GM19099 (cell line): ENCODE results near the gene NOD1.

Experiments
- POLR2A ChIP-seq: IDR thresholded peaks from 3 replicates; pipeline ENCODE4 v1.6.1; 2011; ENCODE audit warnings: low read depth; ENCODE audit not compliant: insufficient read length; ENCODE audit errors: extremely low read depth

NOD1 gene

GRCh38 chr7:30462179-30462578, 16.4 kb downstream of the NOD1 start:
- TF ChIP-seq POLR2A = no peak

DNA sequence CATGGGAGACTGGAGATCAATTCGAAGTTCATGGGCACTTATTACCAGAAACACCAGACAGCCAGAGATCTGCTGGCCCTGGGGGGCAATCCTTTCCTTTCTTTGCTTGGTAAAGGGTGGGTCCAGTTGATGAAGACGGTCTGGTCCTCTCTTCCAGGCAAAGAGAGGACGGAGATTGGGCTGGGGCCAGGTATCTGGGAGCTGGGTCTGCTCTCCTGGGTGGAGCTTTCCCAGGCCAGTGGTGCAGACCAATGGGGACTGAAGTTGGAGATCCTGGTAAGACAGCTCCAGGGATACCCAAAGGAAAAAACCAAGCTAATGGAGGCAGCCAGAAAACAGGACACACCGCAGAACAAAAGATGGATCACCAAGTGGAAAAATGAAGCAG, 18.3 kb downstream of the NOD1 start:
- TF ChIP-seq POLR2A = no peak

- no peak for TF ChIP-seq POLR2A
Observed at GRCh38 chr7:30459591-30460245, 18.9 kb downstream of the NOD1 start.

DNA sequence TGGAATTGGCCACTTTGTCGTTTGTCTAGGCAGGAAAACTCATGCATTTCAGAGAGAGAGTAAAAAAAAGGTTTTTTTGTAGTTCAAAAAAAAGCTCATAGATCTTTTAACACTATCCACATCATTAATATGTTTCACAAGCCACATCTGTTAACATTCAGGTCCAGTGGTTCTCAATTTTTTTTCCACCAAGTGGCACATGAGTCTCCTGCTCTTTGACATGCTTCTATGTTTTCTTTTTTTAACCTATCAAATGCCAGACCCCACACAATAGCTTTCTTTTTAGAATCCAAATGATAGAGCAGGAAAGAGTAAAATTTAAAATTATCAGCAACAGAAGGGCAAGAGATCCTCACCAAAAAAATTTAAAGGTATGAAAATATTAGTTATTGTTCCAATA, 20.3 kb downstream of the NOD1 start:
- TF ChIP-seq POLR2A = no peak

- TF ChIP-seq POLR2A = no peak
Observed at GRCh38 chr7:30453921-30454320, 24.7 kb downstream of the NOD1 start.

DNA sequence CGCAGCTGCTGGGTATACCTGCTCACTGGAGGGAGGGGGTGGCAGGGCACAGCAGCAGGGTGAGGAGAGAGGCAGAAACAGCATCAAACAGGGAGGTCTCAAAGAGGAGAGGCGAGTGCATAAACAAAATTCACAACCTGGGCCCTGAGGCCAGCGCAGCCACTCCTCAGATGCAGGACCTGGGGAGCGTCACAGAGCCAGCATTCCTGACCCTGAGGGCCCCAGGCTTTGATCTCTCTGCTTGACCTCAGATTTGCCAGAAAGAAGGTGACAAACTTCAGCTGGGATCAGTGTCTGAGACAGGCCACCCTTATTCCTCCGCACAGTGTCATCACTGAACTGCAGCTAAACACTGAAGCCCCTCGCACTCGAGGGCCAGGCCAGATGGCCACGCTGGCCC, 25.6 kb downstream of the NOD1 start:
- no peak for TF ChIP-seq POLR2A

DNA sequence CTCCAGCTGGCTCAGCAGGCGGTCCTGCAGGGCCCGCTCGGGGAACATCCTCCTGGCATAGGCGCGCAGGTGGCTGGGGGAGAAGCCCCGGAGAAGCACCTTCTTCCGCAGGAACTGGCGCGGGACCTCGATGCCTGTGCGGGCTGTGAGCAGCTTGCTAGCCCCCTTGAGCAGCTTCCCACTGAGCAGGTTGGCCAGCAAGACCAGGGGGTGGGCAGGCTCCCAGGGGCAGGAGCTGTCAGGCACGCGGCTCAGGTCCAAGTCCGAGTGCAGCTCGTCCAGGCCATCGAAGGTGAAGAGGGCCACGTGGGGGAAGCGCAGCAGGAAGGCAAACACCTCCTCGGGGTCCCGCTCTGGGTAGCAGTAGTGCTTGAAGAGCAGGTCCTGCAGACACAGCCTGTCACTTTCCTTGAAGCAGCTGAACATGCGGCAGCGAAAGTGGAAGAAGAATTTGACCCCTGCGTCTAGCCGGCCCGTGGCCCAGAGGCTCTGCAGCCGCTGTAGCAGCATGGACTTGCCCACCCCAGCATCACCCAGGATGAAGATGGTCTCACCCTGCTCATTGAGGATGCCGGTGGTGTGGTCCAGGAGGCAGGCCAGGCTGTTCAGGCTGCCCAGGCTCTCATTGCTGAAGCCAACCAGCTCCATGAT, 26.2 kb downstream of the NOD1 start:
- no peak for TF ChIP-seq POLR2A

- no peak for TF ChIP-seq POLR2A
Observed at GRCh38 chr7:30451539-30452279, 26.9 kb downstream of the NOD1 start.

DNA sequence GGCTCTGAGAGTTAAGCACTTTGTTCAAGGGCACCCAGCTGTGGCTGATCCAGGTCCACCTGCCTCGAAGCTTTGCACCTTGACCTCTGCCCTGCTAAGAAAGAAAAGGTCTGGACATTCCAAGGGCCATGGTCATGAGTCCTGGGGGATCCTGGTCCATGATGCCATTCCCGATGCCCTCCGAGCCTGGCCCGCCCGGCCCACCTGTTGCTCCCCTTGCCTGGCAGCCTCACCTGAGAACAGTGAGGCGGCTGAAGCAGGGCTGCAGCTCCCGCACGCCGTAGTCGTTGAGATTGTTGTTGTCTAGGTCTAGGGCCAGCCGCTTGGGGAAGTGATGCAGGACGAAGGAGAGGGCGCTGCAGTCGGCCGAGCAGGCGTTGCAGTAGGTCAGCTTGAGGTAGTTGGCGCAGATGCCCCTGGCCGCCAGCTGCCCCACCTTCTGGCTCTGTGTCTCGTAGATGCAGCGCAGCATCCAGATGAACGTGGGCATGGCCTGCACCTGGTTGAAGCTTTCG, 27.5 kb downstream of the NOD1 start:
- TF ChIP-seq POLR2A = no peak

- TF ChIP-seq POLR2A = no peak
Observed at GRCh38 chr7:30450240-30450982, 28.2 kb downstream of the NOD1 start.

GRCh38 chr7:30448461-30449189, 30.0 kb downstream of the NOD1 start:
- TF ChIP-seq POLR2A = no peak

DNA sequence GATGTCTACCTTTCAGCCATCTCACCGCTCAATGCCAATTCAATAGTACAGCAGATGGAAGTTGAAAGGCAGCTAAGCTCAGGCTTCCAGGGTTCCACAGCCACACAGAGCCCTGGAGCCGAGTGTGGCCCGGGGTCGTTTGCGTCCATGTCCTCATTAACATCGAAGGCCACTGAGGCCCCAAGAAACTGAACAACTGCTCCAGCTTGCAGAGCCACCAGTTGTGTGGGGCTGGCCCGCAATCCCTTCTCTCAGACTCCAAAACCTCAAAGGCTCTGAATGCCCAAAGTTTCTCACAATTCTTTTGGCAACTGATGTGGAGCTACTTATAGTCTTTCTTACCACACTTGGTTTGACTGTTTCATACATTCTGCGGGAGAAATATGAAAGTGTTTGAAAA, 31.1 kb downstream of the NOD1 start:
- no peak for TF ChIP-seq POLR2A

GRCh38 chr7:30446266-30446665, 32.3 kb downstream of the NOD1 start:
- TF ChIP-seq POLR2A = no peak

- TF ChIP-seq POLR2A = no peak
Observed at GRCh38 chr7:30445770-30446169, 32.8 kb downstream of the NOD1 start.

GRCh38 chr7:30437823-30438574, 40.6 kb downstream of the NOD1 start:
- TF ChIP-seq POLR2A = no peak

GRCh38 chr7:30436518-30436917, 42.1 kb downstream of the NOD1 start:
- TF ChIP-seq POLR2A = no peak
